ENCODE data around the gene BACH2. TPM values are rescaled to one million over a fixed set of nuclear protein-coding genes. Genes with fewer than 3 reads are reported as not detected.
A peak's percentile ranks its signal among the peaks of the same experiment; 100 is the strongest.

BACH2 gene
- polyA plus RNA-seq, 1 donor = 4.9 TPM

- DNase-seq (ENCODE audit: low read depth) = peak; percentile 67
These were observed 198.6 kb downstream of the BACH2 start for GRCh38 chr6:90098001-90098531.

DNA sequence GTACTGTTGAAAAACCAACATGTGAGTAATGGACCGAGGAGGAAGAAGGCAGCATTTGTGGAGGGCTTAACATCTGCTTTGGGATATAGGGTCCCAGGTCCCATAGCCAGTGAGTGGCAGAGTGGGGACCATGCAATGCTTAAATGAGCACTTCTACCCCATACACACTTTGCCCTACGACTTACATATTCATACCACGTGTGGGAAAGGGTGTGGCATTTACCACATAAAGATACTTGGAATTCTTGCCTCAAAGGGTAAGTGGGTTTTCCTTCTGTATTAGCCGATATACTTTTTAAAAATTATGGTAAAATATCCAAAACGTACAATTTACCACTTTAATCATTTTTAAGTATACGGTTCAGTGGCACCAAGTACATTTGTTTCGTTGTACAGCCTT is 199.3 kb downstream of the BACH2 start:
- no peak for DNase-seq (ENCODE audit: low read depth)

DNA sequence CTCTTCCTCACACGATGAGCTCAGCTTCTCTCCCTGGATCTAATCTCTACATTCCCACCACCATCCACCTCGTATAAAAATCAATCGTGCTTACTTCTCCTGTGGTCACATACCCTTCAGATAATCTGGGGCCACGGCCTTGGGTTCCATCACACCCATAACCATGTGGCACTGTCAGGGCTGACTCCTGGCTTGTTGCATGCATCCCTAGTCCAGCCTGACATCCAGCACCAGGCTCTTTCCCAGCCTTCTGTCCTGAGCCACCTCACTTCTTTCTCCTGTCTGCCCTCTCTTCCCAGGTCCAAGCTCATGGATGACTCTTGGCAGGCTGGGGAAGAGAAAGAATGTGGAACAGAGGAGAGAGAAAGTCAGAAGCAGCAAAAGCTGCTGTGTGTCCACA is 199.8 kb downstream of the BACH2 start:
- no peak for DNase-seq (ENCODE audit: low read depth)

- DNase-seq (ENCODE audit: low read depth) = no peak
These were observed 200.9 kb downstream of the BACH2 start for GRCh38 chr6:90095788-90096187.

GRCh38 chr6:90095145-90095544 is 201.5 kb downstream of the BACH2 start:
- no peak for DNase-seq (ENCODE audit: low read depth)

DNA sequence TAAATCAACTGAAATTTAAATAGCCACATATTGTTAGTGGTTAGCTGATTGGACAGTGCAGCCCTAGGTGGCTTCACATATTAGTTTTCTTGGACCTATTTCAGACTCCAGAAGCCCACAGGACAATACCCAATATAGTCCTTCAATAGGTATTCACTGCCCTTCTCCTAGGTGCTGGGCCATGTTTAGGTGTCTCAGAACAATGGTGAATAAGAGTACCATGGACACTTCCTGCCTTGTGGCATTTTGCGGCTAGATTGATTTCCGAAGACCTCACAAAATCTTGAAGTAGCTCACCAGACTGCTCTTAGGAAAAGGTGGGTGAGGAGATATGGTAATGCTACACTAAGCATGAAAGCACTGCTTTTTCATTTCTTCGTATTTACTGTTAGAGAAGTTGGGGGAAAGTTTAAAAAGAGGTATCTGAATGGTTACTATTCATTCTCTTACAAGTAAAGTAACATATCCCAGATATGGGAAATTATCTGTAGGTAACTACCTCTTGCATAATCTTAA is 203.0 kb downstream of the BACH2 start:
- DNase-seq (ENCODE audit: low read depth) = no peak

- DNase-seq (ENCODE audit: low read depth) = no peak
These were observed 205.8 kb downstream of the BACH2 start for GRCh38 chr6:90090866-90091265.

DNA sequence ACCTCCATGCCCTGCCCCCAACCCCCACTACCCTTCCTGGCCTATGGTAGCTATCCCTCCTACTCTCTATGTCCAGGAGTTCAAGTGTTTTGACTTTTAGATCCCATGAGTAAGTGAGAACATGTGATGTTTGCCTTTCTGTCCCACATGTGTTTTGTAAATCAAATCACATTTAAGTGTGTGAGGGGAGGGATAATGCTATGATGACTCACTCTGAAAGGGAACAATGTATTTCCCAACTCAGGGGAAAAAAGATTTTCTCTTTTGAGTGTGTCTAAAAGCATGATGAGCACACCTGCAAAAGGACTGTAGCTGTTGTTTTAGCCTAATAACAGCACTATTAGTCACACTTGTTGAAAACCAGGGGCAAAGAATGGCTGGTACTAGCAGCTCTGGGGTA is 208.6 kb downstream of the BACH2 start:
- no peak for DNase-seq (ENCODE audit: low read depth)

GRCh38 chr6:90087106-90087833 is 209.4 kb downstream of the BACH2 start:
- DNase-seq (ENCODE audit: low read depth) = no peak

DNA sequence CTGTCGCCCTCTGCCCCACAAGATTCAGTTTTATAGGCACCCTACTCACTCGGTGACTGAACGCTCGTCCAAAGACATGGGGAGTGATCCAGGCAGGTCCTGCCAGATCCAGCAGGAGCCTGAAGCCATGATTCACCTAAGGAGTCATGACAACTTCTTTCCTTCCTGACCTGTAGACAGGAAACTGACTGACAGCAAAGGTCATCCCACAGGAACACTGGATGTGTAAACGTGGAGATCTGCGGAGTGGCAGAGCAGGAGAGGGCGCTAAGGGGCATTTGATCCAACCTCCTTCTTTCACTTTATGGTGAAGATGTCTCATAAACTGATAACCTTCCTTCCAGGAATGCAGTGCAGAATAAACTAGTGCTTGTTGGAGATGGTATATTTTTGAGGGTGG is 210.1 kb downstream of the BACH2 start:
- DNase-seq (ENCODE audit: low read depth) = no peak

GRCh38 chr6:90083891-90084290 is 212.8 kb downstream of the BACH2 start:
- DNase-seq (ENCODE audit: low read depth) = no peak

DNA sequence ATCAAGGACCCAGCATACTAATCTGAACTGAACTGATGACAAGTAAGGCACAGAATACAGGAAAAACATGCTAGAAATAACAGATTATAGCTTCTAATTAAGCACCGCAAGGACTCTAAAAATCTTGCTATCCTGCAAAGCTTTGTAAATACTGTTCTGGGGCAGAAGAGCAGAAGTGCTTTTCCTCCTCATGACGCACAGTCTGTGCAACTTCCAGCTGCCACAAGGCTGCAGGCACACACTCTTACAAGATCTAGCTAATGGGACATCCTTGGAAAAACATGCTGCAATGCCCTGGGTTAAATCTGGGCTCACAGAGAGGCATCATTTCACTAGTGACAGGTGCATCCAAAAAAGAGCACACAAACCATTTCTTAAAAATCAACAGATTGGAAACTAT is 213.8 kb downstream of the BACH2 start:
- no peak for DNase-seq (ENCODE audit: low read depth)

DNA sequence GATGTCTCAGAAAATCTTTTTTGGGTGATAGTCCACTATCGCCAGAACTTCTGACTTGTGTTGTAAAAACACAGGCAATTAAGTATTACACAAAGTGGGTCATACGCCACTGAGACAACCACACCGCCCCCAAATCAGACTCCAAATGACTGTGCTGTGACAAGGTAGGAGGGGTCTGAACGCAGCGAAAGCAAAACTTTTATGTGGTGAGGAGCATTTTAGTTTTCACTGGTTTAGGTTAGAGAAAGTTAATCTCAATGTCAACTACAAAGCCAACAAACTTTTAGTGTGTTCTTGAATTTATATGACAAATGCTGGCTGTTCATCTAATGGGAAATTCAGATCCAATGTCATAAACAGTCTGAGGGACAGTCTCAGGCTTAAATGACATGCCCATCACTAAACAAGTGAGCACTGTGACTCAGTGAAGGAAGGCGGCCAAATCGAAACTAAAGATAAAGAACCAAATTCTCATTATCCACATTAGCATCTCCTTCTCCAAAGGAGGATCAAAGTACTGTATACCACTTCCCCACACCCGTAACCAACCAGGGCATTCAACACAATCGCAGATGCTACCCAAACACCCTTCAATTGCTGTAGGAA is 215.7 kb downstream of the BACH2 start:
- DNase-seq (ENCODE audit: low read depth) = no peak

DNA sequence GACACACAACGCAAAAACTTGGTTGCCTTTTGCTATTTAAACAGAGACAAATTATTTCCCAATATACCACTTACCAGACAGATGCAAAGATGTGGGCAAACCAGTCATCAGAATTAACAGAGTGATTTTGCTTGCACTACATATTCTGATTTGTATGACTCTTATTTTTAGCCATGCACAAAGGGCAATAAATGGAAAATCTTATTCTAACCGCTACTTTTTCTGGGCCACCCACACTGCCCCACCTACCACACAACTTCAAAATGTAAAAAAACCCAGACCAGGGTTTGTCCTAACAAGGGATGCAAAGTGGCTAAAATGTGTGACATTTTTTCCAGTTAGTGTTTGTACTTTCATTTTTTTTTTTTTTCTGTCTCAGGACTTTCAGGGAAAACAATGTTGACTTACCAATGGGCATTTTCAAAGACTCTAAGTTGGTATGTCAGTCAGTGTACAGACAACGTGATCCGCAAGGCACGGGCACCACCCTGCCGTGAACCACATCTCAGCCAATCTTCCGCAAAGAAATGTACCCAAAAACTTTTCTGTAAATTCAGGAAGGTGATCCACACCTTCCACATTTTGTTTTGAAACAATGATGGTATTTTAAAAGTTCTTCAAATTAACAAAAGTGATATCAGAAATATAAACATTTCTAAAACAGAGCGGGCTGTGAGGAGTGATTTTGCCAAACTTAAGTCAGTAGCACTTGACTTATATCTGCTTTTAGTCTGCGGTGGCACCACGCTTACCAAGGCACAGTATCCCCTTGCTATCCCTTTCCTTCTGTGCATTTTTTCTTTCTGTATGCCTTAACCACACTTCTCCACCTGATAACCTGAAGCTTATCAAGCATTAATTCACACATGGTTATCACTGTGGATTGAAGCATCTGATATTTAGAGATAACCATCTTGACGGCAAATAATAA is 216.8 kb downstream of the BACH2 start:
- DNase-seq (ENCODE audit: low read depth) = no peak

DNA sequence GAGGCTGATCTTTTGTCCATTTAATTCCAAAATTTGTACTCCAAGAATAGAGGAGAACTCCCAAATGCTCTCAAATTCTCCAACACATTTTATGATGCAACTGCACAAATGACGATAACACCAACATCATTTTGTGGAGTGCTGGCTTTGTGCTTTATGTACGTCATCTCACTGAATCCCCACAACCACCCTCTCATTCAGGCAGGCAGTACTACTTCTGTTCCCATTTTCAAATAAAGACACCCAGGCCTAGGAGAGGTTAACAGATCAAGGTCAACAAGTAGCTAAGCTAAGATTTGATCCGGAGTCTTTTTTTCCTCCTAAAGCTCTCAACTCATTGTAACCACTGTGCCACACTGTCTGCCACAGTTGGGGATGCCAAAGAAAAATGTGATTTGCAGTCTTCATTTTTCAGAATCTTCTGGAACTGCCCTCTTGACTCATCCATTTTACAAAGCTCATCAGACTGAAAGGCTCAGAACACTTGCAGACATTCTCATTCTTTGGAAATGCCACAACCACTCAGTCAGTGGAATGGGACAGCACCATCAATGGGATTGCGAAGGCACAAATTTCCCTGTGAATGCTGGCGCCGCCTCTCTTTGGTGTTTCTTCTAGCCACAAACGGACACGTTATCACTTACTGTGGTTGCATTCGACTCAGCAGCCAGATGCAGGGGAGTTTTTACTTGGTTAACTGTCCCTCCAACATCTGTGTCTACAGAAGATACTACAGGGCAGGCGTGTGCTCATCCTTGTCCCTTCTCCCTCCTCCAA is 217.9 kb downstream of the BACH2 start:
- no peak for DNase-seq (ENCODE audit: low read depth)

DNA sequence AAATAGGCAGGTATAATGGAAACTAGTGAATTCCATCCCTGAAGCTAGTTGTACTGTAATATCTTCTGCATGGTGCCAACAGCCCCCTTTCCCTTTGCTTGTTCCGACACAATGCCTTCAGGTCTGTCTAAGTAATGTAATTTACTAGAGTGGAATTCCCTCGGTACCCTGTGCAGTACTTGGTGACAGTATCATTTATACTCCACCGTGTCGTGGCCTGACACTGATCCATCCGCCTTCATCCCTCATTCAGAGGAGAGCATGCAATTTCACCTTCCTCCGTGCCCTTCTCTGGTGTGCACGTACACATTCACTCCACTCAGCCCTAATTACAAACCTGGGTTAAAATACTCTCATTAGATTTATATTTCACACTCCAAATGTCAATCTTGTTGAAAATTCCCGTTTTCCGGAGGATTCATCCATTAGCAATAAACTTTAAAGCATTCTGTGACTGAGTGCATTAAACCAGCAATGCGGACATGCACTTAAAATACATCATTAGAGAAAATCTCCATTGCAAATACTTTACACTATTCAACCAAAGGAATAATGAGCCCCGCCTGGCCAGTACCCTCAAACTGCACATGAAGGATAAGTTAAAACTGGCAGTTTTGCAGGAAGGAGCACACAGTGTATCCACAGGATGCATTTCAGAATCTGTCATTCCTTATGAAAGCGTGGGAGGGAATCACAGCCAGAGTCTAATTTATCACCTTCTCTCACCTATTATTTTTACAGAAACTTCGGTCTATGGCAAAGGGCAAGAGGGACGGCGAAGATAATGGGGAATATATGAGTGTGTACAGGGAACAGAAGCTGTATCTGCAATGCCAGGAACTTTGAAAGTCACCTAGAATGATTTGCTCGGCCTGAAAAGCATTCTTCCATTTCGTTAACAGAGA is 219.9 kb downstream of the BACH2 start:
- no peak for DNase-seq (ENCODE audit: low read depth)

DNA sequence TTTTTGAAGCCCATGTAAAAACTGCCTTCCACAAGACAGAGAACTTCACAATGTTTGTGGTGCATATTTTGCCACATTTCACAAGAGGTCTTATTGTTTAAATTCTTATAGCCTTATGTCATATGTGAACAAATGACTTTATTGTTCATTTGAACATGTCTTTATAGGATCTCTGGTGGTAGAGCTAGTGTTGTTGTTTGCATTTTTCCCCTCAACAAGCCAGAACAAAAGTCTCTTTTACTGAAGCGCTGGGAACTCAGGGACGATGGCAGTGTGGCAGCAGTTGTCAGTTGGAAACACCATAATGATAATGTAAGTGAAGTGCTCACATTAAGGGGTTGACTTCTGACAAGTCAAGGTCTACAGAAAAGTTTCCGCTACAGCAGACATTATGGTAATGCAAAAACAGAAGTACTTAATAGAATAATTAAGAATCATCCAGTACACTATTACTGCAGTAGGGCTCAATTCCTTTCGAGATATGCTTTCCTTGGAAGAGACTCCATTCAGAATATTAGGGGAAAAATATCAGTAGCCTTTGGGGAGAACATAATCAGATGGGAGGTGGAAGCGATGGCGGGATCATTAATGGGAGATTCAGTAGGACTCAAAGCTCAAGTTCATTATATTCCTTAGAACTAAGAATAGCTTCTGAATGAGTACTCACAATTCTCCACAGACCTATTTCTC is 222.3 kb downstream of the BACH2 start:
- no peak for DNase-seq (ENCODE audit: low read depth)

DNA sequence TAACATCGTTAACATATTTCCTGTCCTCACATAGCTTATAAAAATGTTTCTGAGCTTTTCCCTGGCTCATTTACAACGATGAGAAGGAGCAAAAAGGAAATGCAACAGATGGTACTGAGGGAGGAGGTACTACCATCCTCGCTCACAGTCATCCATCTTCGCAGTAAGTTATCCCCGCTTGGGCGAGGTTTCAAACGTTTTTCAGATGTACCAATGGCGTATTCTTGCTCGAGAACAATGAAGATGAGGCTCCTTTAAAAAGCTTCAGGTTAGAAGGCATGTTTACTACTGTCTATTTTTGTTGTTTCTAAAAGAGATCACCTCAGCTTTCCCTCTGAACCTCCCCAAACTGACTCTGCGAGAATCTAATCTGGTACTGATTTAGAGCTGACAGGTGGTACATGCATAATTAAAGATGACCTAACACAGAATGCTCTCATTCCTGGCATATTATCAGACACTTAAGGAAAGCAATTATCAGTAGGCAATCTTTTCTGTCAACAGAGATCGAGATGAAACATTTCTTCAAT is 223.6 kb downstream of the BACH2 start:
- DNase-seq (ENCODE audit: low read depth) = no peak

DNA sequence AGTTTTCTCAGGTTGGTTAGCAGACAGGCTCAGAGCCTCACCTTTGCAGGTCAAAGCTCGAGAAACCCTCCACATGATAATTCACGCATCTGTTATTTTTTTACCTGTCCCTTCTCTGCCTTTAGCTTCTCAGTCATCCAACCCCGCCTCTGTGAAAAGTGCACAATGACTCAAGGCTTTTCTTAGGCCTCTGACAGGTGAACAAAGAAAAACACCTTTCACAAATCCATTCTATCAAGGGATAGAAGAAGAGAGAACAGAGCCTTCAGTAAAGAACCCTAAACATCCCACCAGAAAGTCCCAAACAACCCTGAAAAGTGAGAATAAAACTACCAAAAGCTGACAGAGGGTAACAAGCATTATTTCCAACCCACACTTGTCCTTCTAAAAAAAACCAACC is 224.1 kb downstream of the BACH2 start:
- no peak for DNase-seq (ENCODE audit: low read depth)

Measured in forelimb muscle (tissue), 1 donor.